GM18511 (cell line): ENCODE measurements around the gene RGL1.

ENCODE experiments used
- ATAC-seq: cut with Tn5 transposase; IDR thresholded peaks from one replicate; pipeline ENCODE4 v1.9.1; 2021; ENCODE audit warnings: mild to moderate bottlenecking, moderate library complexity; ENCODE audit not compliant: unreplicated experiment

RGL1 gene

DNA sequence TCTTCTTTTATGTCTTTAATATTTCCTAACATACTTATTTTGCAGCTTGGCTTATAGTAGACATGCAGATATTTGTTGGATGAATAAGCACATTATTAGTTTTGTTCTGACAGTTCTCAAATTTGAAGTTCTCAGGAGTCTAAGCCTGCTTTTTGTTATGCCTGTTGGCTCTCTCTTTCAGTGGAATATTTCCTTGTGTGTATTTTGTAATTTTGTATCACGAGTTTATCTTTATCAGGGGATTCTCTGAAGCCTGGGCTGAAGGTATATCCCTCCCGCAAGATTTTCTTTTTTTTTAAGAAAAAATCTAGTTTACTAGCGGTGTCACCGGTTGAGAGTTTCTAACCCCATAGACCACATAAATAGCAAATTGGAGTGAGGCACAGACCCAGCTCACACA lies 105.9 kb downstream of the RGL1 start:
- peak; percentile 34 for ATAC-seq

DNA sequence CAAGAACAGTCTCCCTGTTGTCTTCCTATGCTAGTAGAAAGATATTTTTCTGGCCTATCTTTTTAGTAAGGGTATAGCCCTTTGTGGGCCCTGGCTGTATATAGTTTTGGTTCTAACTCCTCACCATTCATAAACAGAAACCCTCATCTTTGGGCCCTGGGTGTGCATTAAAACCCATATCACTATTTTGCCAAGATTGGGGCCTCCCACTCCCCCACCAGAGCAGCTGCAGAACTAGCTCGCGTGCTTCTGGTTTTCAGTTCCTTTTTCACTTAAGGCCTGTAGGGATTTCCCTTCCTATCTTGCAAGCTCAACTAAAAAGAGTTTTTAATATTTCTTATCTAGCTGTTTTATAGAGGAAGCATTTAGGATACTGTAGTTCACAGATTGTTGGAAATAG lies 106.4 kb downstream of the RGL1 start:
- ATAC-seq, result peak; percentile 84

- ATAC-seq, result peak; percentile 63
These were observed 107.5 kb downstream of the RGL1 start for GRCh38 chr1:183912265-183912886.

DNA sequence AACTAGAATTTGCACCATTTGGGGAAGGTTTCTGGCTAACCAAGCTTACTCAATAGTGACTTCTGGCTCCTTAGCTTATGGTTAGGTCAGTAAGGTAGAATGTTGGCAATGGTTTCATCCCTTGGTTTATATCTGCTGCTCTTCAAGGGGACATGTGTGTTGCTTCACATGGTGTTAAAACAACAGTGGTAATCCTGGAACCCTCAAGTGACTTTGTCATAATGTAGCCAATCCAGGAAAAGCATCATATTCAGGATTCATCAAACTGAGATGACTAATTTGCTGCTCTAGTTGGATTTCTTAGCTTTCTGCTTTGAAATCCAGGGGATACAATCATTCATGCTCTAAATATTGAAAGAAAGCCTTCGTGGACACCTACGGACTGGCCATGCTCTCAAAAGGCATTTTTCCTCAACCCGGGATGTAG lies 108.7 kb downstream of the RGL1 start:
- ATAC-seq, result no peak

- no peak for ATAC-seq
These were observed 109.4 kb downstream of the RGL1 start for GRCh38 chr1:183914276-183914675.

- ATAC-seq, result no peak
These were observed 110.0 kb downstream of the RGL1 start for GRCh38 chr1:183914891-183915290.

- ATAC-seq, result peak; percentile 35
These were observed 110.9 kb downstream of the RGL1 start for GRCh38 chr1:183915625-183916510.

- no peak for ATAC-seq
These were observed 111.7 kb downstream of the RGL1 start for GRCh38 chr1:183916574-183916973.

DNA sequence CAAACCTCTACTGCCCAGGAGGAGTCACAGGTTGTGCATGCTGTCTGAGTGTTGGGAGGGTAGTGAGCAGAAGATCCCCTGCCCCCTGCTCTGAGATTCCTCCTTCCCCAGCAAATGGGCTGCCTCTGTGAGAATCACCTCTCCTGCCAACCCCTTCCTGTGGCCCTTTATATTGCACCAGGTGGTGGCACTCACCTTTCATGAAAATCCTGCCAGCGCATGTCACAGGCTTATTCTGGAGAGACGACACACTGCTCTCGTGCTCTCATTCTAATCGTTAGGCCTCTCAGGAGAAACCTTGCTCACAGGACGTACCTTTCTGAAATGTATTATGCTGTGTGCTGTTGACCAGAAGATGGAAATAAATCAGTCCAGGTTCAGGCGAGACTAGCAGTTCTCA lies 113.7 kb downstream of the RGL1 start:
- no peak for ATAC-seq

GRCh38 chr1:183920651-183921050 lies 115.7 kb downstream of the RGL1 start:
- no peak for ATAC-seq

GRCh38 chr1:183922197-183922596 lies 117.3 kb downstream of the RGL1 start:
- ATAC-seq, result no peak

DNA sequence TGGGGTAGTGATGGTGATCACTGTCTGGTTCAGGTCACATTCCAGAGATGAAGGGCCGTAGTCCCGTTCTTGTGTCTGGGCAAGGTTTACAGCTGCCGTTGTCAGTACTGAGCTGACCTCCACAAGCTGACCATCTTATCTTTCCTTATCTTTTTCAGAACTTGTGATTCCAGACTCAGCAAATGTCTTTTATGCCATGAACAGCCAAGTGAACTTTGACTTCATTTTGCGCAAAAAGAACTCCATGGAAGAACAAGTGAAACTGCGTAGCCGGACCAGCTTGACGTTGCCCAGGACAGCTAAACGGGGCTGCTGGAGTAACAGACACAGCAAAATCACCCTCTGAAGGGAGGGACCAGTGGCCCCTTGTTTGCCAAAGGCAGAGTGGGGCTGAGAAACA lies 121.0 kb downstream of the RGL1 start:
- ATAC-seq, result no peak

DNA sequence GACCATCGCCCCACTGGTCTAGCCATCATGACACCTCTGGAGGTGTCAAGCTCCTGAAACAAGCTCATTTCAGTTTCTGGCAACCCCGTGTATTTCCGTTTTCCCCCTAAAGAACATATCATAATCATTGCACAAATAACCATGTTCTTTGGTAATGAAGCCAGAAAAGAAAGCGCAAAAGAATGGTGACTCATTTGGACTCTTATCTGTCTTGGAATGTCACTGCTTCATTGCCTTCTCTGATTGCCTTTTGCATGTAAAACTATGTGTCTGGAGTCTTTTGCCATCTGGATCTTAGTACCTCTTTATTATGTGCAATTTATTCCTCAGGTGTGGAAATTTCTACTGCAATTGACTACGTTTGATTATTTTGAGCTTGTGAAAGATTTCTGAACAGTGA lies 122.1 kb downstream of the RGL1 start:
- no peak for ATAC-seq

- no peak for ATAC-seq
These were observed 126.8 kb downstream of the RGL1 start for GRCh38 chr1:183931646-183932271.

DNA sequence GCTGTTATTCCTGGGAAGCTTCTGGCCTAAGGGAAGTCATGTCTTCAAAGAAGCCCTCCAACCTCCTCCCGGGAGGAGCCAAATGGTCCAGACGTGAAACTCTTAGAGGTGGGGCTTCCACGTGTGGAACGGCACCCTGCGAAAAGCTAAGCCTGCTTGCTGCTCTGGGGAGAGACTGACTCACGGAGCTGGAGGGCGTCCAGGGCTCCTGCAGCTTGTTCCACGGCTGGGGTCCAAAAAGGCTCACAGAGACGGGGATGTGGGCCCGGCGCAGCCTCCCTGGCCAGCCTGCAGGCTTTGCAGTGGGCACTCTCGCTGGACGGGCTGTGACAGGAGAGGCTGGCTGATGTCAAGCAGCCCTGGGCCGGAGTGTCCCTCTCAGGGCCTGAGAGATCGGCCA lies 127.5 kb downstream of the RGL1 start:
- ATAC-seq, result no peak

GRCh38 chr1:183933528-183934179 lies 128.7 kb downstream of the RGL1 start:
- ATAC-seq, result no peak

GRCh38 chr1:183934314-183934713 lies 129.4 kb downstream of the RGL1 start:
- ATAC-seq, result no peak

- no peak for ATAC-seq
These were observed 131.1 kb downstream of the RGL1 start for GRCh38 chr1:183936009-183936408.

DNA sequence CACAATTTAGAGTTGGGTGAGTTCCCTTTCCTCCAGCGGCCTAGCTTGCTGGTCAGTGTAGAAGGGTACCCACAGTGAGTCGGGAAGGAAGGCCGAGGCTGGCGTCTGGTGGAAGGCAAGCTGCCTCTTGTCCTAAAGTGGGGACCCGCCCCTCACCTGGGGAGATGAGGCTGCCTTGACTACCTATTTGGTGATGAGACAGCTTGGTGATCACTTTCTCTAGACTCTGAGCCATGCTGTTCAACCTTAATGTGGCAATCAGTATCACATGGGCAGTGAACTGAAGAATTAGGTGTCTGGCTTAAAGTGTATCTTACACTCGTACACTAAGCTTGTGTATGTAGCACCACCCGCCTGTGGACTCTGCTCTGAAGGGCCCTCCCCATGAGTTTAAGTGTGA lies 131.9 kb downstream of the RGL1 start:
- ATAC-seq, result no peak

DNA sequence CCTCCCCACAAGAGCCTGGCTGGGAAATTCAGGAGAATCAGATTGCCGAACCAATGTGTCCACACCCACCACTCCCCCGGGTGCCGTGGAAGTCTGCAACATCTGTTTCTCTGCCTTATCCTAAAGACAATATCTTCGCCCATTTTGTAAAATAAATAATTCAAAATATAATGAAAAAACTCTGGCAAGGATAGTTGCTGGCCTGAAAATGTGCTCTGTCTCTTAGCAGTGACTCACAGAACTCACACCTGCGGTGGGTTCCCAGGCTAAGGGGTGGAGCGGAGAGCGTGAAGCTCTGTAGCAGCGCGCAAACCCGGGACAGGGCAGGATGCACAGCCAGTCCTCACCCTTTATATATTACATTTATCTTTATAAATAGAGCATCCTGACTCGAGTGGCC lies 132.7 kb downstream of the RGL1 start:
- no peak for ATAC-seq

GRCh38 chr1:183941001-183941400 lies 136.1 kb downstream of the RGL1 start:
- no peak for ATAC-seq
